ENCODE data around the gene RASD2.

RASD2 gene

DNA sequence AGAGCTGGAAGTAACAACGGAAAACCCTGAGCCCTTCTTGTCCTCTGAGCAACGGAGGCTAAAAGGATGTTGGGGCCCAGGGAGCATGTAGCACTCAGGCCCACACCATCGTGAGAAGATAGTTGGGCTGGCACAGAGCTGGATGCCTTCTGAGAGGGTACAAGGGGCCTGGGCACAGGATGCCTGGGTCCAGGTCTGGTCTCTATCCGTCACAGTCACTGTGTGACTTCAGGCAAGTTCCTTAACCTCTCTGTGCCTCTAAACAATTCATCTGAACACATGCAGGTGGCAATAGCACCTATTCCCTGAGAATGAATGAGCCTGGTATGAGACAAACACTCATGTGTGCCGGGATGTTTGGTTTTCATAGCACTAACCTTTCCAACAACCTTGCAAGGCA is 47.3 kb downstream of the RASD2 start:
- DNase-seq: no peak

- no peak for DNase-seq
These were observed 48.6 kb downstream of the RASD2 start for GRCh38 chr22:35589071-35589755.

DNA sequence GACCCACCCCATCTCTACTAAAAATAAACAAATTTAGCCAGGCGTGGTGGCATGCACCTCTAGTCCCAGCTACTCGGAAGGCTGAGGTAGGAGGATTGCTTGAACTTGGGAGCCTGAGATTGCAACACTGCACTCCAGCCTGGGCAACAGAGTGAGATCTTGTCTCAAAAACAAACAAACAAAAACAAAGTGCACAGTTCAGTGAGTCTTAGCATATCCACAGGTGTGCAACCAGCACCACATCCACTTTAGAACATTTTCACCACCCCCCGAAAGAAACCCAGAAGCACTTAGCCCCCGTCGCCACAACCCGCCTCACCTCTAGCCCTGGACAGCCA is 49.1 kb downstream of the RASD2 start:
- DNase-seq: no peak

GRCh38 chr22:35590634-35591295 is 50.1 kb downstream of the RASD2 start:
- DNase-seq: no peak

DNA sequence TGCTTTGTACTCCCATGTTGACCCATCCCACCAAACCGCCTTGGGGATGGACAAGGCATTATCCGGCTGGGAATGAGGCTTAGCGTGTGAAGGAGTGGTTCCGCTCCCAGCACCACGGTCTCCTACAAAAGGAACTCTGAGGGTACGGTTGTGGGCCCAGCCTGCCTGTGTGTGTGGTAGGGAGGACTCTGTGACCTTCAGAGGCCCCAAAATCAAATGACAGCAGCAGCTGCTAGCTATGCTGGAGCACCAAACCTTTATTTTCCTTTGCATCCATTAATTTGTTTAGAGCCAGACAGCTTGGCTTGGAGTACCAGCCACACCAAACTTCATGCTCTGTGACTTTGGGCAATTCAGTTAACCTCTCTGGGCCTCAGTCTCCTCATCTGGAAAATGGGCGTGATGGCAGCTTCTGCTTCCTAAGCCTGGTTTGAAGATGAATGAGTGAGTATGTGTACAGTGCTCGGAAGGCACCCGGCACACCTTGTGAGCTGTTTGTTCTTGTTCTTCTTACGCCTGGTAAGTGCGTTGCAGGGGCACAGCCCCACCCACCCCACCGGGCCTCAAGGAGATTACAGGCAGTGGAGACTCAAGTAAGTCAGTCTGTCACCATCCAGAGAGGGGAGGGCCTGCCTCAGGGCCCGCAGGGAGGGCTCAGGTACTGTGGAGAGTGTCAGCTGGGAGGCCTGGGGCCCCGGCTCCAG is 51.2 kb downstream of the RASD2 start:
- no peak for DNase-seq

DNA sequence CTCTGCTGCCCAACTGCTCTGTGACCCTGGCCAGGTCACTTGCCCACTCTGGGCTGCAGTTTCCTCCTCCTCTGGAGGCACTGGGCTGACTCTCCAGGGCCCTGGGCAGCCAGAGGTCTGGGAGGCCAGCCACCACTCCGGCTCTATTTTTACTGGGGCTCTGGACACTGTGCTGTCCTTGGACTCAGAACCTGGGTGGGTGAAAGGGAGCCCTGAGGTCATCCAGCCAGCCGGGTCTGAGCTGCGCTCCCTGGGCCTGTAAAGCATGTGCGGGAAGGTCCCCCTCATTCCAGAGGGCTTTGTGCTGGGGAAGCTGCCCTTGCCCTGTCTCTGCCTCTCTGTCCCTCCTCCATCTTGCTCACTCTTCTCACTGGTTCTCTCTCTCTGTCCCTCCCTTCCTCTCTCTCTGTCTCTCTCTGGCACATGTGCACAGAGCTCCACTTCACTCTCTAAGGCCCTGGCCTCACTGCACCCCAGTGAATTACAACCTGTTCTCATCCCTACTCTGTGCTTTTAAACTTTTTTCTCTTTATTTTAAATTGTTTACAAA is 51.9 kb downstream of the RASD2 start:
- DNase-seq: no peak

DNA sequence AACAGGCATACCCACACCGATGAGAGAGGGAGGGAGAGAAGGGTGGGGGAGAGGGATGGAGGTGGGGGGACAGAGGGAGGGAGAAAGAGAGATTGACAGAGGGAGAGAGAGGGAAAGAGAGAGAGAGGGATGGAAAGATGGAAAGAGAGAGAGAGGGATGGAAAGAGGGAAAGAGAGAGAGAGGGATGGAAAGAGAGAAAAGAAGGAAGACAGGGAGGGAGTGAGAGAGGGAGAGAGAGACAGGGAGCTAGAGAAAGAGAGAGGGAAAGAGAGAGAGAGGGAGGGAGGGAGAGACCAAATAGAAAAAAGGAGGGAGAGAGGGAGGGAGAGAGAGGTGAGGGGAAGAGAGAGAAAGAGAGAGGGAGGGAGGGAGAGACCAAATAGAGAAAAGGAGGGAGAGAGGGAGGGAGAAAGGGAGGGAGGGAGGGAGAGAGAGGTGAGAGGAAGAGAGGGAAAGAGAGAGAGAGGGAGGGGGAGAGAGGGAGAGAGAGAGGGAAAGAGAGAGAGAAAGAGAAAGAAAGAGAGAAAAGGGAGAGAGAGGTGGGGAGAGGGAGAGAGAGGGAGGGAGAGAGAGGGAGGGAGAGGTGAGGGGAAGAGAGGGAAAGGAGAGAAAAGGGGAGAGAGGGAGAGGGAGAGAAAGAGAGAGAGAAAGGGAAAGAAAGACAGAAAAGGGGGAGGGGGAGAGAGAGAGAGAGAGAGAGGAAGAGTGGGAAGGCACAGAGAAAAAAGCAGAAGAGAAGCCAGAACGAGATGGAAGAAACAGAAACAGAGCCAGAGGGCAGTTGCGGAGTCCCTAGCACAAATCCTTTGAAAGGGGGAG is 52.6 kb downstream of the RASD2 start:
- no peak for DNase-seq

DNA sequence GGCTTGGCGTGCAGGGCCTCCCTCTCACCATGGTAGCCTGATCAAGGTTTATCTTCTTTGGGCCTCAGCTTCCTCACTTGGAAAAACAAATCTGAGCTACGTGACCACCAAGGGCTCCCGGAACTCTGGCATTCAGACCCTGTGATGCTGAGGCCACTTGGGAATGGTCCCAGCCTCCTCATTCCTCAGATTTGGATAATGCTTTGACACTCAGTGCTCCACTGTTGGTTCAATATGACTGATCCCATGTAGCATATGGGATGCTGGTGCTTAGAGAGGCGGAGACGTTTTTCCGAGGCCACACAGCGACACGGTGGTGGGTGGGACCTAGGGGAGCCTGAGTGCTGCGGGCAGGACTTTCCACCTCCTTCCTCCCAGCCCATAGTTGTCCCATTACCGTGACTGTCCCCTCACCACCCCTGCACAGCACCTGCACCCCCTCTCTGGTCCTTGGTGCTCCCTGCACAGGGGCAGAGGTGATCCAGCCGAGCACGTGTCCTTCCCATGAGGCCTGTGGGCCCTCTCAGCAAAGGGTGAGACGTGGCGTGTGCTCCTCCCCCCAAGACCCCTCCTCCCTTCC is 53.4 kb downstream of the RASD2 start:
- DNase-seq: no peak

- DNase-seq: no peak
These were observed 54.1 kb downstream of the RASD2 start for GRCh38 chr22:35594686-35595085.

DNA sequence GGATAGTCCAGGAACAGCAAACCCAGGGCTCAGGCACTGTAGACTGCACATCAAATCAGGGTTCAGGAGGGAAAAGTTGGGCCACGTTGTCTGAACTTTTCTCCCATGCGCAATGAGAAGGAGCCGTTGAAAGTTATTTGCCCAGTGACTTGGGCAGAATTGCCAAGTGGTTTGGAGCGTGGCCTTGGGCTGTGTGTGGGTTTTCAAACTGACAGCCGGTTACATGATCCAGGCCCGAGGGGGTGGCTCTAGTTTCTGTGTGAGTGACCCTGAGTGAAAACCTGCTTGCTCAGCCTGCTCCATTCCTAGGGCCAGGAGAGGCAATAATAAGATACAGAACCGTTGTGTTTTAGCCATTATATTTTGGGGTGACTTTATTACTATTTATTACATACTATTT is 56.2 kb downstream of the RASD2 start:
- DNase-seq: no peak

DNA sequence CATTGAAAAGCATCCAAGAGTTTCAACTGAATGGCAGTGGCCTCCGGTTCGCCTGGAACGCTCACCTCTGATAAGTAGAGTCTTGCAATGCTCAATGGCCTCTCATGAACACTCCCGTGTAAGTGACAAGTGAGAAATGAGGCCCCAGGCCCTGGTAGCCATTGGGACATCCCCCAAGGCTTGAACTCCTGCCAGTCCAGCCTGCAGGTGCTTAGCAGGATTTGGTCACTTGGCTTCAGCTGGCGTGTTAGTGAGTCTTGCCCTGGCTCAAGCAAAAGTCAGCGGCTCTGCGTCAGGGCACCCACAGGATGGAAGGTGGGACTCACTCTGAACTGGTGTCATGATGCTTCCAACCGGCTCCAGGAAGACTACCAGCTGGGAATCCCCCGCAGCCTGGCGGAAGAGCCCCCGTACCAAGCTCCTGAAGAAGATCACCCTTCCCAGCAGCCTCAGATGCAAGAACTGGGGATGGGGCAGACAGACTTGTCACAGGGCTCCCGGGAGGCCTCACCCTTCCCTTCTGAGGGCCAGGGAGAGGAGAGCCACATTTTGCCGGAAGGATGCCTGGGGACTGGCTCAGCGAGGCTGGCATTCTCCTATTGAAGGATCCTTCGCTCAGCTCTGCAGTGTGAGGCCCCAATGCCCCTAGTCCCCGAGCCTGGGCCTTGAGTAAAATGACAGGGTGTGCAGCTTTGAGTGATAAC is 57.2 kb downstream of the RASD2 start:
- no peak for DNase-seq

- DNase-seq: no peak
These were observed 57.7 kb downstream of the RASD2 start for GRCh38 chr22:35598396-35598710.

DNA sequence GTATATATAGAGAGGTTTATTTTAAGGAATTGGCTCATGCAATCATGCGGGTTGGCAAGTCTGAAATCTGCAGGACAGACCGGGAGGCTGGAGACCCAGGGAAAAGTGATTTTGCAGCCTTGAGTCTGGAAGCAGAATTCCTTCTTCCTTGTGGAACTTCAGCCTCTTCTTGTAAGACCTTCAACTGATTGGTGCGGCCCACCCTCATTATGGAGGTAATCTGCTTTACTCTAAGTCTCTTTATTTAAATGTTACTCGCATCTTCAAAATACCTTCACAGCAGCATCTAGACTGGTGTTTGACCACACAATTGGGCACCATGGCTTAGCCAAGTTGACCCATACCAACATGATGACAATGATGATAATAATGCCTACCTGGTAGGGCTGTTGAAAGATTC is 58.7 kb downstream of the RASD2 start:
- no peak for DNase-seq

DNA sequence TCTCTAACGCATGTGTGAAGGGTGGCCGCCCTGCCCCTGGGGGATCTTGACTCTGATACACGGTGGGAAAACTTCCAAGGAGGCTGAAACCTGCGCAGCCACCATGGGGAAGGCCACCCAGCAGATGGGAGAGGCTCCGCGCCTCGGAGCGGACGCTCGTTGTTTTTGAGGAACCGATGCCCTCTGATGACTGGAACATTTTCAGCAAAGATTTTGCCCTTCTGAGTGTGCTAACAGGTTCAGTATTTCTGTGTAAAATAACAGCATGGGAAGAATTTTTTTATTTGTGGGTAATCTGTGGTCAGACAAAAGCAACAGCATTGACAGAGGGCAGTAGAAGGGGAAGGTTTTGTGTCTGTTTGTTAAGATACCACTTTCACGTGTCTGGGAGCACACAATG is 59.8 kb downstream of the RASD2 start:
- DNase-seq: no peak

GRCh38 chr22:35601013-35601580 is 60.5 kb downstream of the RASD2 start:
- no peak for DNase-seq

DNA sequence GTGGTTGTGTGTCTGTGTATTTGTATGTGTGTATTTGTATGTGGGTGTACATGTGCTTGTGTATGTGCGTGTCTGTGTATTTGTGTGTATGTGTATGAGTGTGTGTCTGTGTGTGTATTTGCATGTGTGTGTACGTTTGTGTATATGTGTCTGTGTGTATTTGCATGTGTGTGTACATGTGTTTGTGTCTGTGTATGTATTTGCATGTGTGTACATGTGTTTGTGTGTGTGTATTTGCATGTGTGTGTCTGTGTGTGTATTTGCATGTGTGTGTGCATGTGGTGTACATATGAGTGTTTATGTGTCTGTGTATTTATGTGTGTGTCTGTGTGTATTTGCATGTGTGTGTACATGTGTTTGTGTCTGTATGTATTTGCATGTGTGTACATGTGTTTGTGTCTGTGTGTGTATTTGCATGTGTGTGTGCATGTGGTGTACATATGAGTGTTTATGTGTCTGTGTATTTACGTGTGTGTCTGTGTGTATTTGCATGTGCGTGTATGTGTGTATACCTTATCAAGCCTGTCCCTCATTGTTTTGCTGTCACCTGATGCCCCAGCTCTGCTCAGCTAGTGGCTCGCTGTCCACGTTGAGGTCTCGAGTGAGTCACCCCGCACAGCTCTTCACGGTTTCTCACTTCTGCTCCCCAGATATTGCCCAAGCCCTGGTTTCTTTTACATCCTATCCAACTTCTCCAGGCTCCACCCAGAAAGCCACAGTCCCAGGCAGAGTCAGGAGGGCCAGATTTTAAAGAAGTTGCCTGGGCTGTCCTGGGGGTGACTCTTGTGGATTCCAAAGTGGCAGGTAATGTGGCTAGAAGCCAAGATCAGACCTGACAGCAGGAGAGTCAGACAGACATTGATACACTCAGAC is 61.3 kb downstream of the RASD2 start:
- DNase-seq: no peak

Data from activated CD4-positive, alpha-beta T cell treated with anti-CD3 and anti-CD28 coated beads, Interleukin-2, amount 50 U/mL, for 4 hours (primary cell).